SJSA1 (cell line): ENCODE results near the gene LDLRAD3. TPM values are rescaled to one million over a fixed set of nuclear protein-coding genes. Genes with fewer than 3 reads are reported as not detected.

ENCODE experiments used
- DNase-seq, 2 experiments: peaks; one replicate each; pipeline ENCODE4 v3.0.0-alpha.2; 2015 to 2020; ENCODE audit warnings: low spot score in 2 of 2, low read depth in 1 of 2
- H3K27ac ChIP-seq: fragments of 250-450 bp; sonication (Bioruptor Pico); 2 replicates; pipeline ENCODE4 v1.5.1; 2020; ENCODE audit warnings: mild to moderate bottlenecking, moderate library complexity
- H3K27me3 ChIP-seq: fragments of 250-450 bp; sonication (Bioruptor Pico); replicated peaks from 2 replicates; pipeline ENCODE4 v1.5.1; 2020; ENCODE audit warnings: mild to moderate bottlenecking, moderate library complexity
- H3K36me3 ChIP-seq: fragments of 250-450 bp; sonication (Bioruptor Pico); 2 replicates; pipeline ENCODE4 v1.5.1; 2020; ENCODE audit warnings: mild to moderate bottlenecking
- H3K4me1 ChIP-seq: fragments of 250-450 bp; sonication (Bioruptor Pico); replicated peaks from 2 replicates; pipeline ENCODE4 v1.6.1; 2021; ENCODE audit warnings: mild to moderate bottlenecking
- H3K4me3 ChIP-seq: fragments of 250-450 bp; sonication (Bioruptor Pico); 2 replicates; pipeline ENCODE4 v1.5.1; 2020; ENCODE audit warnings: mild to moderate bottlenecking
- H3K9me3 ChIP-seq: fragments of 250-450 bp; sonication (Bioruptor Pico); replicated peaks from 2 replicates; pipeline ENCODE4 v1.5.1; 2020; ENCODE audit warnings: mild to moderate bottlenecking
- total RNA-seq: library from RNA; depleted of rRNA; stranded (reverse); fragments of >200 nt; shearing (Covaris generic); gene quantifications from 2 replicates; pipeline ENCODE4 v1.2.3, GENCODE V29; 2014

LDLRAD3 gene
- total RNA-seq, 1 experiment from 2014 or later: 5.8 TPM

- Histone ChIP-seq H3K4me1 (peaks cover 6% of the 10 kb centered on the region; the same call in 1 of the 2 replicates), H3K27ac (no peak overlapping the region), H3K27me3 (no peaks in the 10 kb centered on the region), H3K4me3 (no peak overlapping the region), H3K36me3 (no peaks in the 10 kb centered on the region), H3K9me3 (no peaks in the 10 kb centered on the region)
- no peak for DNase-seq
Measured at GRCh38 chr11:36142879-36143278, 199.0 kb downstream of the LDLRAD3 start.

DNA sequence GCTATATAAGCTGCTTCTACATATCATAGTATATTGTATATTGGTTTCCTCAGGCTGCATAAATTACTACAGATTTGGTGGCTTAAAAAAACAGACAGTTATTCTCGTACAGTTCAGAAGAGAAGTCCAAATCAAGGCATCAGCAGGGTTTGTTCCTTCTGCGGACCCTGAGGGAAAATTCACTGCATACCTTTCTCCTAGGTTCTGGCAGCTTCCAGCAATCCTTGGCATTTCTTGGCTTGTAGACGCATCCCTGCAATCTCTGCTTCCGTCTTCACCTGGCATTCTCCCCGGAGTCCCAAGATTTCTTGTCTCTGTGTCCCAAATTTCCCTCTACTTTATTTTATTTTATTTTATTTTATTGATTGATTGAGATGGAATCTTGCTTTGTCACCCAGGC is 202.6 kb downstream of the LDLRAD3 start:
- no peaks in the 10 kb centered on the region for H3K36me3 ChIP-seq
- no peaks in the 10 kb centered on the region for H3K9me3 ChIP-seq
- H3K4me3 ChIP-seq: no peak overlapping the region
- no peaks in the 10 kb centered on the region for H3K27me3 ChIP-seq
- peaks cover 34% of the 10 kb centered on the region for H3K4me1 ChIP-seq
- DNase-seq: no peak
- no peak overlapping the region for H3K27ac ChIP-seq

- Histone ChIP-seq H3K4me1 (peaks cover 39% of the 10 kb centered on the region), H3K36me3 (no peaks in the 10 kb centered on the region), H3K9me3 (no peaks in the 10 kb centered on the region), H3K4me3 (no peak overlapping the region), H3K27ac (no peak overlapping the region; the same call in 1 of the 2 replicates), H3K27me3 (no peaks in the 10 kb centered on the region)
- no peak for DNase-seq
Measured at GRCh38 chr11:36147491-36147890, 203.6 kb downstream of the LDLRAD3 start.

GRCh38 chr11:36148701-36149100 is 204.8 kb downstream of the LDLRAD3 start:
- Histone ChIP-seq H3K27me3 (no peaks in the 10 kb centered on the region), H3K36me3 (no peaks in the 10 kb centered on the region), H3K27ac (no peak overlapping the region), H3K9me3 (no peaks in the 10 kb centered on the region), H3K4me3 (no peak overlapping the region), H3K4me1 (peaks cover 48% of the 10 kb centered on the region)
- DNase-seq: no peak

DNA sequence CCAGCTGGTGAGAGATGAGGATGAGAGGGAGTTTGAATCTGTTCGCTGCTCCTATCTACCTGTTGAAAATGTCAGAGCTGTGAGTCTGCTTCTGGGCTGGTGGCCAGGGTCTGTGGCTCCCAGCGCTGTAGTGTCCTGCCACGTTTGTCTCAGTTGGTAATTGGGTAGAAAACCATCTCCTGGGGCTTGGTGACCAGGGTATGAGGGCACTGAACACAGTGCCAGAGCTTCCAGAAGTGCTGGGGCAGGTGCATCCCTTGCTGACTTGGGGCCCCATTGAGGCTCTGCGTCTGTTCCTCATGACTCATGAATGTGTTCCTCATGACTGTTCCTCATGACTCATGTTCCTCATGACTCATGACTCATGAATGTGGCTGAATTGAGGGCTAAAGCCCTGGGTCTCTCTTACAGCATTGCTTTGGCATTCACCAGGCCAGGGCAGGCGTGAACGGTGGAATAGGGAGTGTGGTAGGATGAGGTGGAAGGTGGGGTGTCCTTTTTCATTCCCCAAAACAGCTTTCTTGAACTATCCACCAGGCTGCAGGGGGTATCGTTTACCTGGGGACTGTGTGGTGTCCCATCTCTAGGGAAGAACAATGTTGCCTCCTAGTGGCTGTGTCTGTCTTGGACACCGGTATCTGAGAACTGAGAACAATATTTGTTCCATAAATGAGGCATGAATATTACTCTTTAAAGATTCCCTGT is 205.8 kb downstream of the LDLRAD3 start:
- Histone ChIP-seq H3K4me3 (no peak overlapping the region), H3K4me1 (peaks cover 52% of the 10 kb centered on the region), H3K36me3 (no peaks in the 10 kb centered on the region), H3K27ac (peak overlapping the region; percentile 91), H3K9me3 (no peaks in the 10 kb centered on the region), H3K27me3 (no peaks in the 10 kb centered on the region)
- peak; percentile 95 for DNase-seq

GRCh38 chr11:36150986-36151385 is 207.1 kb downstream of the LDLRAD3 start:
- H3K27ac ChIP-seq: peak overlapping the region; percentile 91
- no peaks in the 10 kb centered on the region for H3K9me3 ChIP-seq
- no peaks in the 10 kb centered on the region for H3K27me3 ChIP-seq
- peaks cover 55% of the 10 kb centered on the region for H3K4me1 ChIP-seq
- no peak overlapping the region for H3K4me3 ChIP-seq
- no peak for DNase-seq
- H3K36me3 ChIP-seq: no peaks in the 10 kb centered on the region

DNA sequence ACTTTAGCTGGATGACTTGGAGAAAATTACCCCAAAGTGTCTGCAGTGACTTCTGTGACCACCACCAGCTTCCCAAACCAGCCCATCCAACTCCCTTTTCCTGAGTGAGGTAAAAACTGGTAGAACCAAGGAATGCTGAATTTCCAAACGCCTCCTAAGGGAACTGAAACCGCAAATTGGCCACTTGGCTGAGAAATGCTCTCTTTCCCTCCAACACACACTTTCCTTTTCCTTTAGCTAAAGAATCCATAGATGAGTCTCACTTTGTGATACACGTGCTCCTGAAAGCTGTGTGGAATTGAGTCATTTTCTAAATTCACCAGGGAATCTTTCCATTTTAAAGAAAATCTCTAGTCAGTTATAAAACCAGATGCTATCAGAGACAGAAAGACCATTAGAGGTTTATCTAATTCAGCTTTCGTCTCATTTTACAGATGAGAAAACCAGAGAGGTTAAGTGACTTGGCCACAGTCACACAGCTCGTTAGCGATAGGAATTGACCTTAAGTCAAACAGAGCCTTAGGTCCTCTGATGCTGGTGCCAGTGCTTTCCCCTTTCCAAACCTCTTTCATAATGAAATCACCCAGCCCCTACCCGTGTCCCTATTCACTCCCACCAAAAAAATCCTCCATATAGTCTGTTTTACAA is 208.2 kb downstream of the LDLRAD3 start:
- no peaks in the 10 kb centered on the region for H3K36me3 ChIP-seq
- no peak overlapping the region for H3K4me3 ChIP-seq
- no peaks in the 10 kb centered on the region for H3K9me3 ChIP-seq
- no peaks in the 10 kb centered on the region for H3K27me3 ChIP-seq
- DNase-seq: no peak
- H3K4me1 ChIP-seq: peaks cover 66% of the 10 kb centered on the region
- H3K27ac ChIP-seq: no peak overlapping the region

- no peak overlapping the region for H3K4me3 ChIP-seq
- H3K36me3 ChIP-seq: no peaks in the 10 kb centered on the region
- no peaks in the 10 kb centered on the region for H3K9me3 ChIP-seq
- peaks cover 64% of the 10 kb centered on the region for H3K4me1 ChIP-seq
- DNase-seq: peak in 1 of 2 experiments; percentile 69
- H3K27me3 ChIP-seq: no peaks in the 10 kb centered on the region
- no peak overlapping the region for H3K27ac ChIP-seq
Measured at GRCh38 chr11:36153551-36153950, 209.7 kb downstream of the LDLRAD3 start.

GRCh38 chr11:36155124-36155561 is 211.3 kb downstream of the LDLRAD3 start:
- H3K36me3 ChIP-seq: no peaks in the 10 kb centered on the region

DNA sequence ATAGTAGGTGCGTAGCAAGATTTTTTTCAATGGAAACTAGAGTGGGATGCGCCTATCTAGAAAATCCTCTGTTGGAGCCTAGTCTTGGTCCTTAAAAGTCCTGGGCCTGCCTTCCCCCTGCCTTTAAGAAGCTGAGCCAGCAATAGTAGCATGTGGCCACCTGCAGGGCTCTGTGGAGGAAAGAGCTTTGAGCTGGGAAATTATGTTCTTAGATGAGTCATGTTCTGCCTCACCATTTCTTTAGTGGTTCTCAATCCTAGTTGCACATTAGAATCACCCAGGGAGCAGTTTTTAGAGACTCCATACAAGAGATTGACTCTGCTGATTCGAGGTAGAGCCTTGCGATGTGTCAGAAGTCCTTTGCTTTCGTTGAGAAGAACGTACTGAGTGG is 211.9 kb downstream of the LDLRAD3 start:
- Histone ChIP-seq H3K4me1 (peaks cover 43% of the 10 kb centered on the region), H3K36me3 (no peaks in the 10 kb centered on the region), H3K27me3 (no peaks in the 10 kb centered on the region), H3K4me3 (no peak overlapping the region), H3K27ac (no peak overlapping the region), H3K9me3 (no peaks in the 10 kb centered on the region)
- peak in 1 of 2 experiments; percentile 7 for DNase-seq

More at GRCh38 chr11:36155124-36155561, 211.3 kb downstream of the LDLRAD3 start:
- peaks cover 49% of the 10 kb centered on the region for H3K4me1 ChIP-seq
- no peak overlapping the region for H3K4me3 ChIP-seq
- no peaks in the 10 kb centered on the region for H3K27me3 ChIP-seq
- no peaks in the 10 kb centered on the region for H3K9me3 ChIP-seq
- DNase-seq: no peak
- H3K27ac ChIP-seq: no peak overlapping the region

GRCh38 chr11:36156161-36156816 is 212.4 kb downstream of the LDLRAD3 start:
- H3K9me3 ChIP-seq: no peaks in the 10 kb centered on the region
- no peaks in the 10 kb centered on the region for H3K27me3 ChIP-seq
- DNase-seq: peak in 1 of 2 experiments; percentile 49
- H3K36me3 ChIP-seq: no peaks in the 10 kb centered on the region
- H3K4me1 ChIP-seq: peaks cover 38% of the 10 kb centered on the region
- no peak overlapping the region for H3K4me3 ChIP-seq
- H3K27ac ChIP-seq: no peak overlapping the region

GRCh38 chr11:36156817-36157519 is 213.1 kb downstream of the LDLRAD3 start:
- Histone ChIP-seq H3K36me3 (no peaks in the 10 kb centered on the region), H3K27ac (no peak overlapping the region), H3K4me3 (no peak overlapping the region), H3K27me3 (no peaks in the 10 kb centered on the region), H3K4me1 (peaks cover 31% of the 10 kb centered on the region), H3K9me3 (no peaks in the 10 kb centered on the region)
- DNase-seq: no peak

- Histone ChIP-seq H3K27me3 (no peaks in the 10 kb centered on the region), H3K4me3 (no peak overlapping the region), H3K27ac (no peak overlapping the region), H3K4me1 (peaks cover 23% of the 10 kb centered on the region), H3K36me3 (no peaks in the 10 kb centered on the region), H3K9me3 (no peaks in the 10 kb centered on the region)
- DNase-seq: no peak
Measured at GRCh38 chr11:36160091-36160490, 216.2 kb downstream of the LDLRAD3 start.
